Tibial nerve (tissue), 4 donors: Measurements from ENCODE around the gene BRPF3. TPM values are rescaled to one million over a fixed set of nuclear protein-coding genes. Genes with fewer than 3 reads are reported as not detected.

Experiments
- DNase-seq, 2 donors: peaks; one replicate each; pipeline ENCODE4 v3.0.0-alpha.2; 2019; ENCODE audit warnings: low spot score in 2 of 2
- H3K27ac ChIP-seq, 4 donors: fragments of 200-600 bp; sonication (generic) in 3 of 4; one replicate each; pipeline ENCODE4 v1.5.1; 2017 to 2019; ENCODE audit warnings: mild to moderate bottlenecking in 1 of 4
- H3K27me3 ChIP-seq, 2 donors: fragments of 200-600 bp; sonication (generic) in 1 of 2; one replicate each; pipeline versions ENCODE4 v1.5.1 to v1.6.0; 2017 to 2019
- H3K36me3 ChIP-seq, 3 donors: fragments of 200-600 bp; sonication (generic); one replicate each; pipeline ENCODE4 v1.5.1; 2018 to 2019
- H3K4me1 ChIP-seq, 4 donors: fragments of 200-600 bp; sonication (generic) in 3 of 4; one replicate each; pipeline ENCODE4 v1.5.1; 2017 to 2019
- H3K4me3 ChIP-seq, 4 donors: fragments of 200-600 bp; sonication (generic) in 3 of 4; one replicate each; pipeline ENCODE4 v1.5.1; 2017 to 2019; ENCODE audit warnings: mild to moderate bottlenecking in 1 of 4, moderate library complexity in 1 of 4
- H3K9me3 ChIP-seq, 4 donors: fragments of 200-600 bp; sonication (generic) in 3 of 4; one replicate each; pipeline ENCODE4 v1.5.1; 2017 to 2019
- EP300 ChIP-seq, 2 donors: sonication (generic); formaldehyde crosslinking; IDR thresholded peaks; one replicate each; pipeline ENCODE4 v1.6.1; 2017; ENCODE audit warnings: antibody characterized with exemption in 2 of 2, mild to moderate bottlenecking in 1 of 2
- POLR2A ChIP-seq, 2 donors: fragments of 450-650 bp; IDR thresholded peaks; one replicate each; pipeline ENCODE4 v1.6.1; 2017; ENCODE audit warnings: antibody characterized with exemption in 2 of 2, mild to moderate bottlenecking in 2 of 2, moderate library complexity in 2 of 2
- WGBS, 2 donors: methylation state at CpG; one replicate each; pipeline ENCODE4 v1.1.5; 2018; 5-methylcytosine and 5-hydroxymethylcytosine counted together
- total RNA-seq, 4 donors: library from RNA; depleted of rRNA; stranded (reverse); fragments of >200 nt; gene quantifications; one replicate each; pipeline ENCODE4 v1.1.0, GENCODE V29; 2016
- TF ChIP-seq, protein P1 (sequence below), 5 experiments: fragments of 200-600 bp in 3 of 5; fragments of 450-650 bp in 2 of 5; sonication (generic) in 3 of 5; IDR thresholded peaks; one replicate each; pipeline ENCODE4 v1.5.1; 2016 to 2019; ENCODE audit warnings: antibody characterized with exemption in 5 of 5, mild to moderate bottlenecking in 3 of 5, moderate library complexity in 2 of 5

BRPF3 gene
- total RNA-seq, 4 donors from 2014 or later, result 18.4 to 32.7 (median 23.9) TPM

DNA sequence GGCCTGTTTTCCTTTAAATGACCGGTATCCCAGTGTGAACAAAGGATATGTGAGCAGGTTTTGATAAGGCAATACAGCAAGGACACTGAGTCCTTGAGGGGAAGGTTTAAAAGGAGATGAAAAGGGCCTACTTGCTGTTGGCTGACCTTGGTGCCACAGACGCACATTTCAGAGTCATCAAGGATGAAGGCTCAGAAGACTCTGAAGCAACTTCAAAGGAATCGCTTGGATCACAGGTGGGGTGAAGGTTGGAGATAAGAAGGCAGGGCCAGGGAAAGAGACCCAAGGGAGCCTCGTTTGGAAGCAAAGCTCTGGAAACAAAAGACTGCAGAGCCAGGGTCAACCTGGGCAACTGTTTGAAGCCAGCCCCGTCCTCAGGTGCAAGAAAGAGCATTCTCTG is 43.2 kb downstream of the BRPF3 start:
- H3K27ac ChIP-seq, result no peak overlapping the region
- no peak for DNase-seq
- no peaks in the 10 kb centered on the region for H3K9me3 ChIP-seq
- H3K36me3 ChIP-seq, result peaks cover 0 to 15% (median 0%) of the 10 kb centered on the region in 3 donors
- peaks cover 0 to 15% (median 0%) of the 10 kb centered on the region in 4 donors for H3K4me1 ChIP-seq
- no peak overlapping the region for H3K4me3 ChIP-seq
- 65 to 79% methylated on average over 5 of the region's 5 CpGs for WGBS, 2 donors
- TF ChIP-seq POLR2A (IDR thresholded peaks at IDR 0.05) (no peak), EP300 (IDR thresholded peaks at IDR 0.05) (no peak)
- TF ChIP-seq, protein P1, sequence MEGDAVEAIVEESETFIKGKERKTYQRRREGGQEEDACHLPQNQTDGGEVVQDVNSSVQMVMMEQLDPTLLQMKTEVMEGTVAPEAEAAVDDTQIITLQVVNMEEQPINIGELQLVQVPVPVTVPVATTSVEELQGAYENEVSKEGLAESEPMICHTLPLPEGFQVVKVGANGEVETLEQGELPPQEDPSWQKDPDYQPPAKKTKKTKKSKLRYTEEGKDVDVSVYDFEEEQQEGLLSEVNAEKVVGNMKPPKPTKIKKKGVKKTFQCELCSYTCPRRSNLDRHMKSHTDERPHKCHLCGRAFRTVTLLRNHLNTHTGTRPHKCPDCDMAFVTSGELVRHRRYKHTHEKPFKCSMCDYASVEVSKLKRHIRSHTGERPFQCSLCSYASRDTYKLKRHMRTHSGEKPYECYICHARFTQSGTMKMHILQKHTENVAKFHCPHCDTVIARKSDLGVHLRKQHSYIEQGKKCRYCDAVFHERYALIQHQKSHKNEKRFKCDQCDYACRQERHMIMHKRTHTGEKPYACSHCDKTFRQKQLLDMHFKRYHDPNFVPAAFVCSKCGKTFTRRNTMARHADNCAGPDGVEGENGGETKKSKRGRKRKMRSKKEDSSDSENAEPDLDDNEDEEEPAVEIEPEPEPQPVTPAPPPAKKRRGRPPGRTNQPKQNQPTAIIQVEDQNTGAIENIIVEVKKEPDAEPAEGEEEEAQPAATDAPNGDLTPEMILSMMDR (IDR thresholded peaks at IDR 0.05), result no peak
- H3K27me3 ChIP-seq, result no peaks in the 10 kb centered on the region

DNA sequence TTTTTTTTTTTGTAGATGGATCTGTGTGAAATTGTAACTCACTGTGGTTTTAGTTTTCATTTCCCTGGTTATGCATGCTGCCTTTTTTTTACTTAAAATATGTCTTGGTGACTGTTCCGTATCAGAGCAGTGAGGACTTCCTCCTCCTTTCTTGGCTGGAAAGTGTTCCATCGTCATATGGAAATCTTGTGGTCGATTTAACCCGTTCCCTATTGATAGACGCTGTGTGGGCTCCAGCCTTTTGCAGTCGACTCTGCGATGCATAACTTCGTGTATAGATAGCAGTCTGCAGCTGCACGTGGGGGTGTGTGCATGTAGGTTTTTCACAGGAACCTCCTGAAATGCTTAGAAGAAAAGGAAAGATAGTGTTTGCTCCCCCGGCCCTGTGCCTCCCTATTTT is 45.2 kb downstream of the BRPF3 start:
- H3K4me3 ChIP-seq, result no peak overlapping the region
- TF ChIP-seq EP300 (IDR thresholded peaks at IDR 0.05) (no peak), POLR2A (IDR thresholded peaks at IDR 0.05) (no peak)
- no peaks in the 10 kb centered on the region for H3K27me3 ChIP-seq

DNA sequence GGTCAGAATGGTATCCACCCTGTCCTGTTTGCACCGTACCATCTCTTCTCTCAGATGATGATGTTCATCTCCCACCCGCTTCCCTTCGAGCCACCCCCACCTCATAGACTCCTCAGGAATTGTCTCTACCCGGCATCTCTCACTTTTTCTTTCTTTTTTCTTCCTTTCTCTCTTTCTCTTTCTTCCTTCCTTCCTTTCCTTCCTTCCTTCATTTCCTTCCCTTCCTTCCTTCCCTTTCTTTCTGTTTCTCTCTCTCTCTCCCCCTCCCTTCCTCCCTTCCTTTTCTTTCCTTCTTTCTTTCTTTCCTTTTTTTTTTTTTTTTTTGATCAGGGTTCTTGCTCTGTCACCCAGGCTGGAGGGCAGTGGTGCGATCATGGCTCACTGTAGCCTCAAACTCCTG is 45.6 kb downstream of the BRPF3 start:
- Histone ChIP-seq H3K36me3 (no peaks in the 10 kb centered on the region), H3K27ac (no peak overlapping the region), H3K4me1 (peaks cover 0 to 26% (median 0%) of the 10 kb centered on the region in 4 donors), H3K27me3 (no peaks in the 10 kb centered on the region), H3K9me3 (no peaks in the 10 kb centered on the region), H3K4me3 (no peak overlapping the region)
- TF ChIP-seq POLR2A (IDR thresholded peaks at IDR 0.05) (no peak), EP300 (IDR thresholded peaks at IDR 0.05) (no peak)
- TF ChIP-seq, protein P1 (IDR thresholded peaks at IDR 0.05), result no peak
- 75 to 77% methylated on average over 5 of the region's 5 CpGs for WGBS, 2 donors
- no peak for DNase-seq

More for the DNA sequence above, 45.2 kb downstream of the BRPF3 start:
- WGBS, 2 donors, result 47 to 48% methylated on average over 10 of the region's 10 CpGs
- no peak for DNase-seq
- H3K36me3 ChIP-seq, result peaks cover 0 to under 1% (median 0%) of the 10 kb centered on the region in 3 donors
- no peaks in the 10 kb centered on the region for H3K9me3 ChIP-seq
- peaks cover 0 to 26% (median 0%) of the 10 kb centered on the region in 4 donors for H3K4me1 ChIP-seq
- H3K27ac ChIP-seq, result no peak overlapping the region

DNA sequence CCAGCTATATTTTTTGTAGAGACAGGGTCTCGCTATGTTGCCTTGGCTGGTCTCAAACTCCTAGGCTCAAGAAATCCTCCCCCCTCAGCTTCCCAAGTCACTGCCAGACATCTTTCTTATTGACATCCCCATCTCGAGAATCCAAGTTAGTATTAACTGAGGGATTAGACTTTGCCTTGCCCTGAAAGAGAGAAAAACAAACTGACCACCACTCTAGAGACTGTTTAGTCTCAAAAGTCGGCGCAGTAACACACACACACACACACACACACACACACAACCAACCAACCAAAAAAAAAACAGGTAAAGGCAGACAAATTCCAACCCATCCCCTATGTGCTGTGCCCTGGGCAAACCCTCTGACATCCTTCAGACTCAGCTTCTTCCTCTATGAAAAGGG is 46.1 kb downstream of the BRPF3 start:
- Histone ChIP-seq H3K9me3 (no peaks in the 10 kb centered on the region), H3K4me1 (peaks cover 0 to 31% (median 0%) of the 10 kb centered on the region in 4 donors), H3K27ac (no peak overlapping the region), H3K4me3 (no peak overlapping the region), H3K27me3 (no peaks in the 10 kb centered on the region), H3K36me3 (no peaks in the 10 kb centered on the region)
- TF ChIP-seq EP300 (IDR thresholded peaks at IDR 0.05), result no peak
- TF ChIP-seq, protein P1 (IDR thresholded peaks at IDR 0.05), result no peak
- DNase-seq, result no peak
- 87 to 93% methylated on average over 4 of the region's 4 CpGs for WGBS, 2 donors

DNA sequence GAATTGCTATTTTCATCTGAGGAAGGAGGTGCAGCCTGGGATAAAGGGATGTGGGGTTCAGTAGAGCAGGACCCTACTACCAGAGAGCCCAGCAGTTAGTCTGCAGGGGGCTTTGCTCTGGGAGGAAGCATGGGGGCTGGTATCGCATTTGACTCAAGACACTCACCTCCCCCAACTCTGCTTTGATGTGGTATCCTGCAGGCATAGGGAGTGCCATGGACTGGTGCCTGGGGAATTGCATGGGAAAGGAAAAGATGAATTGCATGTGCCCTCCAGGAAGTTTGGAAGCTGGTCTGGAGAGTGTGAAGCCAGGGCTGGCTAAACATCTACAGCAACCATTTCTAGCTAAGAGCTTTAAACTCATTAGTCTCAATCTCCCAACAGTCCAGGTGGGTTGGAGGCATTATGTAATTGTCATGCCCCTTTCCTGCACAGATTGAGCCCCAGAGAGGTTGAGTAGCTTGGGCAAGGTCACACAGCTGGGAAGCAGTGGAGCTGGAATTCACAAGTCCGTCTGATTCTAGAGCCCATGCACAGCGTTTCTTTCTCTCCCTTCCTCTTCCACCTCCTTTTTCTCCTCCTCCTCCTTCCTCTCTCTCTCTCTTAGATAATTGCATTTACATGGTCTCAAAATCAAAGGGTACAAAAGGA is 47.1 kb downstream of the BRPF3 start:
- TF ChIP-seq EP300 (IDR thresholded peaks at IDR 0.05), result no peak
- TF ChIP-seq, protein P1 (IDR thresholded peaks at IDR 0.05), result no peak
- no peak for TF ChIP-seq POLR2A (IDR thresholded peaks at IDR 0.05)
- Histone ChIP-seq H3K27ac (no peak overlapping the region), H3K9me3 (no peaks in the 10 kb centered on the region), H3K36me3 (no peaks in the 10 kb centered on the region), H3K4me3 (no peak overlapping the region), H3K4me1 (peaks cover 0 to 40% (median 0%) of the 10 kb centered on the region in 4 donors), H3K27me3 (no peaks in the 10 kb centered on the region)
- 66 to 77% methylated on average over 3 of the region's 3 CpGs for WGBS, 2 donors
- no peak for DNase-seq
